ENCODE data around the gene ARFGAP2.
A peak's percentile ranks its signal among the peaks of the same experiment; 100 is the strongest.

The ARFGAP2 gene

DNA sequence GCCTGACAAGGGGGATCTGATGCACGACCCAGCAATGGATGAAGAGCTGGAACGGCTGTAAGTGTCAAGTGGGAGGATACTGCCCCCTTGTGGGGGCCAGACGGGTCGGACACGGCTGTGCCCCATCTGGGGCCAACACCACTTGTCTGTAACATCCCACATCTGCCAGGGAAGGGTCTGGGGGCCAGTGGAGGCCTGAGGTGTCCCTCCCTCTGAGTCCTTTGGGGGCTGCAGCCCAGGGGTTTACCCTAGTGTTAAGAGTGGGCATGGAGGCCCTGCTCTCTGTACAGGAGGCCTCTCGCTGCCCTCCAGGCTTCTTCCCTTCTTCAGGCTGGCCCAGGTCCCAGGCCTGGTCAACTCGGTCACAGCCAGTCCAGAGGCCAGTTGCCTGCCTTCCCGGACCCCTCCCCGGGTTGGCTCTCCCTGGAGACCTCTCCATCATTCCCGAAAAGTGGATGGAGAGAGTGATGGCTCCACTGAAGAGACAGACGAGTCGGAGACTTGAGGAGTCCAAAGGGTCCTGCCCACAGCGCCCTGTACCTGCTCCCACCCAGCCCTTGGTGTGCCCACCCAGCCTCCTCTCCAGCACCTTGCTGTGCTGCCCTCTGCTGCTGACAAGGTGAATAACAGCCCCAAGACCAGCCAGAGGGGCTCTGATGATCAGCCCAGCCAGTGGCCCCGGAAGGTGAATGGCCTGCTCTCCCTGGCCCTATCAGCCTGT is 15.4 kb downstream of the ARFGAP2 start:
- peaks cover 0 to 12% (median 3%) of the 10 kb centered on the region in 5 donors for H3K4me1 ChIP-seq (ENCODE audit: control insufficient read depth in 5 of 5, insufficient read depth in 5 of 5, low read length in 5 of 5)
- no peak overlapping the region for H3K4me3 ChIP-seq (ENCODE audit: low read depth in 1 of 5, low read length in 5 of 5)
- H3K36me3 ChIP-seq (ENCODE audit: control insufficient read depth in 5 of 5, insufficient read depth in 5 of 5, low read length in 5 of 5): peaks cover 0 to 51% (median 34%) of the 10 kb centered on the region in 5 donors
- H3K27ac ChIP-seq (ENCODE audit: low read depth, low read length): no peak overlapping the region
- H3K9ac ChIP-seq (ENCODE audit: low read length in 5 of 5): no peak overlapping the region
- H3K27me3 ChIP-seq (ENCODE audit: control insufficient read depth in 5 of 5, insufficient read depth in 4 of 5, low read length in 5 of 5): no peaks in the 10 kb centered on the region
- no peaks in the 10 kb centered on the region for H3K9me3 ChIP-seq (ENCODE audit: control insufficient read depth in 5 of 5, low read length in 5 of 5)

DNA sequence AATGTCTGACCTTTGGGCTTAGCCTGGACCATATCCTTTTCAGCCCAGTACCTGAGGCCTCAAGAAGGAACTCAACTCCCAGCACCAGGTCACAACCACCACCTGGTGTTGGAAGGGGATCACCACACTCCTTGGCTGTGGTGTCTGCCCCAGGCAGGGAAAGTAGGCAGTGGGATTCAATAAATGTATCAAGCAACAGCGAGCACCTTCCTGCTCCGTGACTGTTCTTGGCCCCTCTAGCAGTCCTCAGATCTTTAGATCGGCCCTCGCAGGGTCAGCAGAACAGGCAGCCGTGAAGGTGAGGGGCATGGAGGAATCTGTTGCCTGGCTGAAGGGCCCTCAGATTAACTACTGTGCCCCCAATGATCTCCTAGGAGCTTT is 15.9 kb downstream of the ARFGAP2 start:
- H3K9ac ChIP-seq (ENCODE audit: low read length in 5 of 5): no peak overlapping the region
- no peak overlapping the region for H3K4me3 ChIP-seq (ENCODE audit: low read depth in 1 of 5, low read length in 5 of 5)
- H3K4me1 ChIP-seq (ENCODE audit: control insufficient read depth in 5 of 5, insufficient read depth in 5 of 5, low read length in 5 of 5): peaks cover 0 to 12% (median 3%) of the 10 kb centered on the region in 5 donors
- no peaks in the 10 kb centered on the region for H3K9me3 ChIP-seq (ENCODE audit: control insufficient read depth in 5 of 5, low read length in 5 of 5)
- H3K27me3 ChIP-seq (ENCODE audit: control insufficient read depth in 5 of 5, insufficient read depth in 4 of 5, low read length in 5 of 5): no peaks in the 10 kb centered on the region
- H3K27ac ChIP-seq (ENCODE audit: low read depth, low read length): no peak overlapping the region
- H3K36me3 ChIP-seq (ENCODE audit: control insufficient read depth in 5 of 5, insufficient read depth in 5 of 5, low read length in 5 of 5): peaks cover 0 to 48% (median 29%) of the 10 kb centered on the region in 5 donors

DNA sequence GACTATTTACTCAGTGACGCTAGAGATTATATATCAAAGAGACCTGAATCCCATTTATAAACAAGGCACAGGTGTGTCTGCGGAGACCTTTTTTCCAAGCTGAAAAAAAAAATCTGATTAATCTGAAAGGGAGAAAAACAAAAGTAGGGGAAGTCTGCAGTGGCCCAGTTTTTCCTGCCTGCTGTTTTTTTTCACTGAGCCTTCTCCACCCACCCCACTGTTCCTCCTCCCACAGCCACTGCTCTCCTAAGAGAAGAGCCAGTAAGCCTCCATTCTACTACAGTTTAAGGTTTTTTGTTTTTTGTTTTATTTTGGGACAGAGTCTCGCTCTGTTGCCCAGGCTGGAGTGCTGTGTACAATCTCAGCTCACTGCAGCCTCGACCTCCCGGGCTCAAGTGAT is 18.4 kb downstream of the ARFGAP2 start:
- H3K27me3 ChIP-seq (ENCODE audit: control insufficient read depth in 5 of 5, insufficient read depth in 4 of 5, low read length in 5 of 5): no peaks in the 10 kb centered on the region
- H3K36me3 ChIP-seq (ENCODE audit: control insufficient read depth in 5 of 5, insufficient read depth in 5 of 5, low read length in 5 of 5): peaks cover 0 to 23% (median 9%) of the 10 kb centered on the region in 5 donors
- no peaks in the 10 kb centered on the region for H3K9me3 ChIP-seq (ENCODE audit: control insufficient read depth in 5 of 5, low read length in 5 of 5)
- peaks cover 1 to 14% (median 6%) of the 10 kb centered on the region in 5 donors for H3K4me1 ChIP-seq (ENCODE audit: control insufficient read depth in 5 of 5, insufficient read depth in 5 of 5, low read length in 5 of 5)
- H3K9ac ChIP-seq (ENCODE audit: low read length in 5 of 5): no peak overlapping the region
- H3K4me3 ChIP-seq (ENCODE audit: low read depth in 1 of 5, low read length in 5 of 5): no peak overlapping the region
- no peak overlapping the region for H3K27ac ChIP-seq (ENCODE audit: low read depth, low read length)

DNA sequence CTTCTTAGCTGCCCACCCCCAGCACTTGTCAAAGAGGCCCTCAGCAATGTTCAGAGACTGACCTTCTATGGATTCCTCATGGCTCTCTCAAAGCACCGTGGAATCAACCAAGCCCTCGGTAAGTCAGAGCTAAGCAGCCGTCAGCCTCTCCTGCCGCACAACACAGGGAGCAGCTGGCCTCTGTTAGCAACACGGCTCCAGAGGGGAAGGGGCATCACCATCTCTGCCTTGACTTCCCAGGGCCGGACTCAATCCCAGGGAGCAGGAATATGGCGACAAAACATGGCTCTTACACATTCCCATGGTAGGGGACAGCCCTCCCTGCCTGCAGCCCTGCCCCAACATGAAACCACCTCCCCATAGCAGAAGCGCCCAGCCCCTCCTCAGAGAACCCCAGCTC is 18.9 kb downstream of the ARFGAP2 start:
- Histone ChIP-seq H3K36me3 (ENCODE audit: control insufficient read depth in 5 of 5, insufficient read depth in 5 of 5, low read length in 5 of 5) (peaks cover 0 to 20% (median 9%) of the 10 kb centered on the region in 5 donors), H3K4me1 (ENCODE audit: control insufficient read depth in 5 of 5, insufficient read depth in 5 of 5, low read length in 5 of 5) (peaks cover 4 to 17% (median 11%) of the 10 kb centered on the region in 5 donors), H3K27me3 (ENCODE audit: control insufficient read depth in 5 of 5, insufficient read depth in 4 of 5, low read length in 5 of 5) (no peaks in the 10 kb centered on the region), H3K9me3 (ENCODE audit: control insufficient read depth in 5 of 5, low read length in 5 of 5) (no peaks in the 10 kb centered on the region), H3K9ac (ENCODE audit: low read length in 5 of 5) (no peak overlapping the region), H3K27ac (ENCODE audit: low read depth, low read length) (no peak overlapping the region), H3K4me3 (ENCODE audit: low read depth in 1 of 5, low read length in 5 of 5) (no peak overlapping the region)

DNA sequence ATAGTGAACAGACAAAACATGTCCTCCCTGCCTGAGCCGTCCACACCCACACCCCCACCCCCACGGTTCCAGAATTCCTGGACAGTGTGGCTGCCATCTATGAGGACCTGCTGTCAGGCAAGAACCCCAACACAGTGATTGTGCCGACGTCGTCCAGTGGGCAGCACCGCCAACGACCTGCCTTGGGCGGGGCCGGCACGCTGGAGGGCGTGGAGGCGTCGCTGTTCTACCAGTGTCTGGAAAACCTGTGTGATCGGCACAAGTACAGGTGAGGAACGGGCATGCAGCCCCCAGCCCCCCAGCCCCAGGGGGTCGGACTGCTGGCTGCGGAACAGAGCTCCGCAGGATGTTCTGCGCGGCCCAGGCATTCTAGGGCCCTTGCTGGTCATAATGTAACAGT is 19.7 kb downstream of the ARFGAP2 start:
- H3K4me3 ChIP-seq (ENCODE audit: low read depth in 1 of 5, low read length in 5 of 5): no peak overlapping the region
- peaks cover 0 to 20% (median 5%) of the 10 kb centered on the region in 5 donors for H3K36me3 ChIP-seq (ENCODE audit: control insufficient read depth in 5 of 5, insufficient read depth in 5 of 5, low read length in 5 of 5)
- H3K4me1 ChIP-seq (ENCODE audit: control insufficient read depth in 5 of 5, insufficient read depth in 5 of 5, low read length in 5 of 5): peaks cover 7 to 20% (median 13%) of the 10 kb centered on the region in 5 donors
- H3K27me3 ChIP-seq (ENCODE audit: control insufficient read depth in 5 of 5, insufficient read depth in 4 of 5, low read length in 5 of 5): no peaks in the 10 kb centered on the region
- H3K9ac ChIP-seq (ENCODE audit: low read length in 5 of 5): no peak overlapping the region
- no peak overlapping the region for H3K27ac ChIP-seq (ENCODE audit: low read depth, low read length)
- no peaks in the 10 kb centered on the region for H3K9me3 ChIP-seq (ENCODE audit: control insufficient read depth in 5 of 5, low read length in 5 of 5)

DNA sequence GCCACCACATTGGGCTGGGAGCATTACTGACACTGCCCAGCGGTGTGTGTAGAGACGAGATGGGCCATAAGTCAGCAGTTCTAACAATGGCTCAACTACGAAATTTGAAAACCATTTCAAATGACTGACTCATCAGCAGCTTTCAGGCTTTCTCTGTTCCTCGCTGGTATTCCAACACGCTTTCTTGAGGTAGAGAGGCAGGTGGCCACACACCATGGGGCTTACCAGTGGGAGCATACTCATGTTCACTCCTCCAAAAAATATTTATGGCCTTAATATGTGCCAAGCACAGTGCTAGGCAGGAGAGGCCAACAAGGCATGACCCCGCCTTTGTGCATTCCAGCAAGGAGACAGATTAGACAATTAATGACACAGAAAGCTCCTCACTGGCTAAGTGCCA is 20.3 kb downstream of the ARFGAP2 start:
- peaks cover 7 to 15% (median 11%) of the 10 kb centered on the region in 5 donors for H3K4me1 ChIP-seq (ENCODE audit: control insufficient read depth in 5 of 5, insufficient read depth in 5 of 5, low read length in 5 of 5)
- H3K27ac ChIP-seq (ENCODE audit: low read depth, low read length): no peak overlapping the region
- H3K4me3 ChIP-seq (ENCODE audit: low read depth in 1 of 5, low read length in 5 of 5): no peak overlapping the region
- no peaks in the 10 kb centered on the region for H3K9me3 ChIP-seq (ENCODE audit: control insufficient read depth in 5 of 5, low read length in 5 of 5)
- peaks cover 0 to 20% (median 3%) of the 10 kb centered on the region in 5 donors for H3K36me3 ChIP-seq (ENCODE audit: control insufficient read depth in 5 of 5, insufficient read depth in 5 of 5, low read length in 5 of 5)
- H3K9ac ChIP-seq (ENCODE audit: low read length in 5 of 5): no peak overlapping the region
- H3K27me3 ChIP-seq (ENCODE audit: control insufficient read depth in 5 of 5, insufficient read depth in 4 of 5, low read length in 5 of 5): no peaks in the 10 kb centered on the region

DNA sequence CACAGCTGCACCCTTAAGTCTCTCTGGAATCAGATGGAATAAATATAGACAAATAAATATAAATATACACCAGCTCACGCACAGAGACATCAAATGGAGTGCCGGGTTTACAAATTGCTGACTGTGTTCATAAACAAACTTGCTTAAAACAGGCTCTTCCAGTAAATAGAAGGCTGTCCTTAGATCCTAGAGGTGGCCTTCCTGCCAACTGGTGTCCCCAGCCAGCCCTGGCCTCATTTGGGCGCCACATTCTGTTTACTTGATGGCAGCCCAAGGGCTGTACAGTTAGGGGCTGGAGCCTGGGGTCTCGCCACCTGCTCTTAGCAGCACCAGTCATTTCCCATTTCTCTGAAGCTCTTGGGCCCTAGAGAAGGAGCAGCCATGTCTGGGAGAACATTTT is 20.8 kb downstream of the ARFGAP2 start:
- Histone ChIP-seq H3K27ac (ENCODE audit: low read depth, low read length) (no peak overlapping the region), H3K27me3 (ENCODE audit: control insufficient read depth in 5 of 5, insufficient read depth in 4 of 5, low read length in 5 of 5) (no peaks in the 10 kb centered on the region), H3K9me3 (ENCODE audit: control insufficient read depth in 5 of 5, low read length in 5 of 5) (no peaks in the 10 kb centered on the region), H3K36me3 (ENCODE audit: control insufficient read depth in 5 of 5, insufficient read depth in 5 of 5, low read length in 5 of 5) (peaks cover 0 to 20% (median 3%) of the 10 kb centered on the region in 5 donors), H3K4me1 (ENCODE audit: control insufficient read depth in 5 of 5, insufficient read depth in 5 of 5, low read length in 5 of 5) (peaks cover 7 to 11% (median 10%) of the 10 kb centered on the region in 5 donors), H3K4me3 (ENCODE audit: low read depth in 1 of 5, low read length in 5 of 5) (no peak overlapping the region), H3K9ac (ENCODE audit: low read length in 5 of 5) (no peak overlapping the region)

DNA sequence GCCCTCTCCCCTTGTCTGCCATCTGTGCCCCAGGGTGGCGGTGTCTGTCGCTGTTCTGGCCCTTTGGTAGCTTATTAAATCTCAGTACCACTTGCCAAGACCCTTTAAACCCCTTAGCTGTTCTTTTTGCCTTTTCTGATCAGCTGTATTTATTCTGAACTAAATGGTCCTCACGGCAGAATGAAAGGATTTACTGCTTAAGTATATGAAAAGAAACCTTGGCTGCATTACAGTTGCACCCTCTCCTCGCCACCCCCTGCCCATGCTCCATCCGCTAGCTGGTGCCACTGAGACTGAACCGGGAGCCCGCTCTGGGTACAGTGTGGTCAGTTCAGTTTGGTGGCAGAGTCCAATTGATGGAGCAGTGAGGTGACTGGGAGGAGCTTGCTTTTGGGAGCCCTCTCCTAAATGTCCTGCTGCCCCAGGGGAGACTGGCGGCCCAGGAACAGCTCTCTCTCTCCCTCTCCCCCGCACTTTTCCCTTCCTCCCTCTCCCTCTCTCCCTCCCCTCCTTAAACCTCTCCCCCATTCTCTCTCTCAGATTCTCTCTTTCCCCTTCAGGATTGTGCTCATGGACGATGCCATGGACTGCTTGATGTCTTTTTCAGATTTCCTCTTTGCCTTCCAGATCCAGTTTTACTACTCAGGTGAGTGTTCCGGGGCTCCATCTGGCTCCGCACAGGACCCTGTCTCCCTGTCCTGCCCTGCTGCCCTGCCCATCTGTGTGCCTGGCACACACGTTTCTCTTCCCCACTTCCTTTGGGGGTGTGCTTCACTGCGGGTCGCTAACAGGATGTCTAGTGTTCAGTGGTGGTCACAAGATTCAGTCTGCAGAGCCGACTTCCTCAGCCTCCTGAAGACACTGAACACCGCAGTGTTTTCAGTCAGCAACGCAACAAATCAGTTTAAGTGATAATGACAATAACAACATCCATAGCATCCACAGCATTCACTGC is 21.8 kb downstream of the ARFGAP2 start:
- peaks cover 7 to 12% (median 11%) of the 10 kb centered on the region in 5 donors for H3K4me1 ChIP-seq (ENCODE audit: control insufficient read depth in 5 of 5, insufficient read depth in 5 of 5, low read length in 5 of 5)
- H3K36me3 ChIP-seq (ENCODE audit: control insufficient read depth in 5 of 5, insufficient read depth in 5 of 5, low read length in 5 of 5): peaks cover 0 to 20% (median 3%) of the 10 kb centered on the region in 5 donors
- H3K4me3 ChIP-seq (ENCODE audit: low read depth in 1 of 5, low read length in 5 of 5): no peak overlapping the region
- peak overlapping the region in 1 of 5 donors; percentile 12 for H3K9ac ChIP-seq (ENCODE audit: low read length in 5 of 5)
- H3K9me3 ChIP-seq (ENCODE audit: control insufficient read depth in 5 of 5, low read length in 5 of 5): no peaks in the 10 kb centered on the region
- H3K27me3 ChIP-seq (ENCODE audit: control insufficient read depth in 5 of 5, insufficient read depth in 4 of 5, low read length in 5 of 5): no peaks in the 10 kb centered on the region
- no peak overlapping the region for H3K27ac ChIP-seq (ENCODE audit: low read depth, low read length)

DNA sequence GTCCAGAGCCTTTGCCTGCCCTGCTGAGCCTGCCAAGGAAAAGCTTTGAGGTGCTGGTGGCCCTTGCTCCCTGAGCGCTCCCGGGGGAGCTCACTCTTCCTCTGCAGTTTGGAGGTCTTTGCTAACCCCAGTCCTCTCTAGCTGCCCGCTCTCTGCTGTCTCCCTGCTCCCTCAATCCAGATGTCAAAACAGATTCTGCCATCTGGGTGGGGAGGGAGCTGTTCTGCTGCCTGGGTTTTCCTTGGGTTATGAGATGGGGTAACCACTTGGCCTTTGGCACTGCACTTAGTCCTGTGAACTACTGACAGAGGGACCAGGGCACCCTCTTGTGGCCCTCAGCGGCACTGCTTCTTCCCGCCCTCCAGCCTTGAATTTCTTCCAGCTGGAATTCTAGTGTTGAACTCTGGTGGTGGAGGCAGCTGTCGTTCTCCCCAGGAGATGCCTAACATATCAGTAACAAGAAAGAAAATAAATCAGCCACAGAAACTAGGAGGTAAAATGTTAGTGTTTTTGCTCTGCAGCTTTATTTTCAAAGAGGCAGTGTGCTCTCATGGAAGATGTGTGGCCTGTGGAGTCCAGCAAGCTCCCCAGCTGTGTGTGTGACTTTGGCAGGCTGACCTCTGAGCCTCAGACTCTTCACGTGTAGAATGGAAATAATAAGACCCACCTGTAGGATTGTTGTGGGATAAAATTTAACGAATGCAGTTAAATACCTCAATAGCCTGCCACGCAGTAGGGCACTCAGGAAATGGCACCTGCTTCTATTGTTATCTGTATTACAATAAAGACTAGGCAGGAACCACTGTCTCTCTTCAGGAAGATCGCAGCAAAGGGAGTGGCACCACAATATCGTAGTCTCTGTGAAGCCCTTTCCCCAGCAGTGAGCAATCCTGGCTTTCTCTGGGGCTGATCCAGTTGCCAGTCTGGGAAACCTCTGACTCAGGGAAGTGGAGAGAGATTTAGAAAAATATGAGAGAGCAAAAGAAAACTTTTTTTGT is 23.4 kb downstream of the ARFGAP2 start:
- Histone ChIP-seq H3K27me3 (ENCODE audit: control insufficient read depth in 5 of 5, insufficient read depth in 4 of 5, low read length in 5 of 5) (no peaks in the 10 kb centered on the region), H3K36me3 (ENCODE audit: control insufficient read depth in 5 of 5, insufficient read depth in 5 of 5, low read length in 5 of 5) (peaks cover 0 to 17% (median 3%) of the 10 kb centered on the region in 5 donors), H3K9ac (ENCODE audit: low read length in 5 of 5) (peak overlapping the region in 1 of 5 donors; percentile 7), H3K4me1 (ENCODE audit: control insufficient read depth in 5 of 5, insufficient read depth in 5 of 5, low read length in 5 of 5) (peaks cover 7 to 27% (median 26%) of the 10 kb centered on the region in 5 donors), H3K9me3 (ENCODE audit: control insufficient read depth in 5 of 5, low read length in 5 of 5) (no peaks in the 10 kb centered on the region), H3K27ac (ENCODE audit: low read depth, low read length) (no peak overlapping the region), H3K4me3 (ENCODE audit: low read depth in 1 of 5, low read length in 5 of 5) (no peak overlapping the region)

All from subcutaneous abdominal adipose tissue (tissue), 5 donors.